ENCODE measurements around the gene OR6J1.
"Not testable (repeated sequence)": the region's sequence is repeated elsewhere in the genome, so short reads cannot be mapped to it uniquely, and the experiment has no call there.

OR6J1 gene

DNA sequence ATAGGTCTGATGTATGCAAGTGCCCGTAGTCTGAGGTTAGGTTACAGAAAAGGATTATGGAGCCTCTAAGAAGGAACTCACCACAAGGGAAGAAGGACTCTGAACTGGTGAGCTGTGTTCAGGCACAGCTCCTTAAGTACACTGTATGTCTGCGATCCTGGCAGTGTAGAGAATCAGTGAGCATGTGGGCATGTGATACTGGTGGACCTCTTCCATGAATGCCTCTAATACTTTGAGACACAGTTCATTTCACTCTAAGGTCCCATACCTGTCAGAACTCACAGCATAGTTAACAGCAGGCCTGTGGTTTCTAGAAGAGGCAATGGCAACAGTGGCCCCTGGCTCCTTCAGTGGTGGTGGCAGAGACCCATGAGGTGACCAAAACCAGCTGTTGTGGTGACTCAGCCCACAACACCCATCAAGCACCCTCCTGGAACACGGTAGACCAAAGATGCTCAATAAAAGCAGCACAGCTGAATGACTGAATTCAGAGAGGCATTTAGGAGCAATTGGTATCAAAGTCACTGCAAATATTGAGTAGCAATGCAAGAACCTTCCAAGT is 6.9 kb upstream of the OR6J1 start:
- no peak for DNase-seq (ENCODE audit: low read depth)

DNA sequence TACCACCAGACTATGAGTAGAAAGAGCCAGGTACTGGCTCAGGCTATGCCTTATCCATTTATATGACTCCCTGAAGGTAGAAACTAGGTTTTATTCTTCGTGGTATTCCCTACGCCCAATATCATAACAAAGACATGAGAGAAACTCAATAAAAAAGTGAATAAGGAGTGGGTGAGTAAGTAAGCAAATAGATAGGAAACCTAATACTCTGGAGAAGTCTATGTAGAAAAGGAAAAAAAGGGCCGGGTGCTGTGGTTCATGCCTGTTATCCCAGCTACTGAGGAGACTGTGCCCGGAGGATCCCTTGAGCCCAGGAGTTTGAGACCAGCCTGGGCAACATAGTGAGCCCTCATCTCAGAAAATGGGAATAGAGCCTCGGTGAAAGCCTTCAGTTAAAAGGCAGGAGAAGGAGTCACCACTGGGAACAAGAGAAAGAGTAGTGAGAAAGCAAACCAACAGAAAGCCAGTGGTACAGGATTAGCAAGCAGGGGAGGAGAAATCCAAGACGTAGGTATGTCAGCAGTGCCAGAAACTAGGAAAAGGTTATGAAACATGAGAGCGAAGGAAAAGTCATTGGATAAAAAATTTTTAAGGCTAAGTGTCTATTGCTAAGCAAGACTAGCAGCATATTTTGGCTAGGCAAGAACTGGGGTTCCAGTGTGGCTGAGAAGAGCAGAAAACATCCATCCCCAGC is 6.0 kb upstream of the OR6J1 start:
- no peak for DNase-seq (ENCODE audit: low read depth)

DNA sequence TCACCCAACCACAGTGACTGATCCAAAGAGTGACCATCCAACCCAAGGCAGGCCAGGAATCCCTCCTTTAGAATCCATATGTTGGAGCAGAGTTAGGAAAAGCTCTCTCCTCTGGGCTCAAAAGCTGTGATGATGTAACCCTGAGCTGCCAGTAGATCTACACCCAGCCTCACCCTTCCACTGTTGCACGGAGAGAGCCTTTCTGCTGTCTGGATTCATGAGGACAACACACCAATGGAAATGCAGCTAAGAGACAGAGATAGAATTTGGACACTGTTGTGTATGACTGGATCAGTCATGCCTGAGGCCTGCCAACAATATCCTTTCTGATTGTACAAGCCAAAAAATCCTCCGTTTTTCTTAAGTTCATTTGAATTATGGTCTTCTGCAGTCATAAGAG is 4.4 kb upstream of the OR6J1 start:
- DNase-seq (ENCODE audit: low read depth) = no peak

- DNase-seq (ENCODE audit: low read depth) = peak; percentile 51
Measured at GRCh38 chr14:22646570-22647254, 2.6 kb upstream of the OR6J1 start.

GRCh38 chr14:22641846-22642245 is 2.3 kb downstream of the OR6J1 start:
- no peak for DNase-seq (ENCODE audit: low read depth)

- DNase-seq (ENCODE audit: low read depth) = no peak
Measured at GRCh38 chr14:22640192-22640591, 4.0 kb downstream of the OR6J1 start.

DNA sequence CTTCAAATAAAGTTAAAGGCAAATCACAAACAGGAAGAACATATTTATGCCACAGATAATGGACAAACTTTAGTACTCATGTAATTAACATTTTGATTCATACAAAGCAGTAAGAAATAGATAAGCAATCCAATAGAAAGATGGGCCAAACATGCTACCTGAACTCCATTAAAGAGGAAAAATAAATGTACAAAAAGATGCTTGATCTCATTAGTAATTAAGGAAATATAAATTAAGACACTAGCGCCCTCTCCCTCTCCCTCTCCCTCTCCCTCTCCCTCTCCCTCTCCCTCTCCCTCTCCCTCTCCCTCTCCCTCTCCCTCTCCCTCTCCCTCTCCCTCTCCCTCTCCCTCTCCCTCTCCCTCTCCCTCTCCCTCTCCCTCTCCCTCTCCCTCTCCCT is 8.2 kb downstream of the OR6J1 start:
- not testable (repeated sequence) for DNase-seq (ENCODE audit: low read depth)

DNA sequence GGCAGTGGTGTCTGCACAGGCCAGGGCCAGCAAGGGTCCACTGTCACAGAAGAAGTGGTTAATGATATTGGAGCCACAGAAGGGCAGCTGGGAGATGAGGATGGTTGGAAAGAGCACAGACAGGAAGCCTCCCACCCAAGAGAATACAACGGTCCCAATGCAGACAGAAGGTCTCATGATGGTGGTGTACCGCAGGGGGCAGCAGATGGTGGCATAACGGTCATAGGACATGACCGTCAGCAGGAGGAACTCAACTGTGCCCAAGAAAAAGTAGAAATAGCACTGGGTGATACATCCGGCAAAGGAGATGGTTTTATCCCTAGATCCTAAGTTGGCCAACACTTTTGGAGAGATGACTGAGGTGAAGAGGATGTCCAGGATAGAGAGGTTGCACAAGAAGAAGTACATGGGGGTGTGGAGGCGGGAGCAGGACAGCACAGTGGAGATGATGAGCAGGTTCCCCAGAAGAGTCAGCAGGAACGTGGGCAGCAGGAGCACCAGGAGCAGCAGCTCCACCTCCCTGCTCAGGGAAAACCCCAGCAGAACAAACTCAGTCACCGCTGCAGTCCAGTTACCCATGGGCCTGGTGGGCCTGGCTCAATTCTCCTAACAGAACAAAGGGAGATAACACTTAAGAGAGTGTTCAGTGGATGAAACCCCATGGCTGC is 9.8 kb downstream of the OR6J1 start:
- no peak for DNase-seq (ENCODE audit: low read depth)

DNA sequence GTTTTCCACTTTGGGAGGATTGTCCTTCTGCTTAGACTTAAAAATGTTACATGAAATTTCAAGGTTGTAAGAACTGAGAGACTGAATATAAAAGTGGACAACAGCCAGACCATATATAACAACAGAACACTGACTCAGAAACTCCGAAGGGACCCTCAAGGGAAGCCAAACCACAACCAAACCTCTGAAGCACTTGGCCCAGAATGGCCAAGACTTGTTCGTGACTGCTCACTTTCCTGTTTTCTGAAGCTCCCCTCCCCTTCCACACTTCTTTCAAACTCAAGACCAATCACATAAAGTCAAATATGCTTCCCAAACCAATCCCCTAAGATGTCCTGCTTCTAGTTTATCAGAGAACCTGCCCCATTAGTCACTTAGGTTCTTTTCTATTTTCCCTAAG is 13.7 kb downstream of the OR6J1 start:
- peak; percentile 44 for DNase-seq (ENCODE audit: low read depth)

- DNase-seq (ENCODE audit: low read depth) = no peak
Measured at GRCh38 chr14:22630066-22630465, 14.1 kb downstream of the OR6J1 start.

DNA sequence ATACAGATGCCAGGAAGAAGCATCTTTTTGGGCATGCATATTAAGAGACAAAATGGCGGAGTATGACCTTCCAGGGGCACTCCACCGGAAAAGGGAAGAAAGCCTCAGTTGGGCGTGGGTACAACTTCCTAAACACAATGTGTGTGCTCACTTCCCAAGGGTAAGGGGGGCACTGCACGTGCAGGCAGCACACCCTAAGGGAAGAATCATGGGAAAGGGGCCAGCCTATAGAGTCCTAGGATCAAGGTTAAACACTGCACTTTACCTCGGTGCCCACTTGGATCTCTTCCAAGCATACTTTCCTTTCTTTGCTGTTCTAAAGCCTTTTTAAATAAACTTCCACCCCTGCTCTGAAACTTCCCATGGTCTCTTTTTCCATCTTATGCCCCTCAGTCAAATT is 14.8 kb downstream of the OR6J1 start:
- no peak for DNase-seq (ENCODE audit: low read depth)

DNA sequence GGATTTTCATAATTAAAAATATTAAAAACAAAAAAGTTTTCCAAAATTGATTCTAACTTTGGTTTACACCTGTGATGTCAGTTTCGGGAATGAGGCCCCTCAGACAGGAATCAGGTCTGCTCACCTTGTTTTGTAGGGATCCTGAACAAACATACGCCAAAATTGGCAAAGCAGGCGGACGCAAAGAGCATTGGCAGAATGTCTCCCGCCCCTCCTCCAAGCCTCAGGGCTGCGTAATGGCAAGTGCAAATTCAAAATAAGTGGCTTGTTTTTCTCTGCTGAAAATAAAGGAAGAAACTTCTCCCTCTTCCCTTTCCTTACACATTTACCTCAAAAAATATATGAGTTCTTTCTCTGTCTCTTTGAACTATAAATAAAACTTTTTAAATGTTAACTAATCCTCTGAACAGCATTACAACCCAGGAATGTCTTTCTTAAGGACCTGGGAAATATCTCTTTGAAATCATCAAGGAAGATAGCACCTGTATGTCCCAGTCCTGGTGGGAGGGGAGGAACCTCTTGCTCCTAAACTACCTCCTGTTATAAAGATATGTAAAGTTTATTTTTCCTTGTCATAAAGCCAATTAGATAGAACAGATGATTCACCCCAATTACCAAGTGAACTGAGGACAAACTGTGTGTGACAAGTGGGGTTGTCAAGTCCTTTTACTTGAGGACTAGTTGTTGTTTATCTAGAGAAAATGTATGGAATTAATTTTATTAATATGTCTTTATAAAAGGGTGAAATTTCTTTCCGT is 16.5 kb downstream of the OR6J1 start:
- DNase-seq (ENCODE audit: low read depth) = no peak

- no peak for DNase-seq (ENCODE audit: low read depth)
Measured at GRCh38 chr14:22626590-22626989, 17.6 kb downstream of the OR6J1 start.

DNA sequence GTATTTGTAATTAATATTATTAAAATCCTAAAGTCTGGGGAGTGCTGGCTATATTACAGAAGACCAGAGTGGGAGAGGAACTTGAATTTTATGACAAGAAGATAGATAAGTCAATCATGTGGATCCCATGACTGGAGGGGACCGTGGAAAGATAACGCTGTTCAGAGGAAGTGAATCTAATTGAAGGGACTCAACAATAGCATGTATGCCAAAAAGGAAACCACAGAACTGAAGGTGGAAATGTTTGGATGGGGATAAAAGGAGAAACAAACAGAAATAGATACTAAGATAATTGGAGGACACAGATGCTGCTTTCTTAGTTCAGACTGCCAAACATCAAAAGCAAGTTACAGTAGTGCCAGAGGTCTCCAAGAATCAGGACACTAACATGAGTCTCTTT is 21.1 kb downstream of the OR6J1 start:
- no peak for DNase-seq (ENCODE audit: low read depth)

- DNase-seq (ENCODE audit: low read depth) = no peak
Measured at GRCh38 chr14:22622255-22622654, 21.9 kb downstream of the OR6J1 start.

DNA sequence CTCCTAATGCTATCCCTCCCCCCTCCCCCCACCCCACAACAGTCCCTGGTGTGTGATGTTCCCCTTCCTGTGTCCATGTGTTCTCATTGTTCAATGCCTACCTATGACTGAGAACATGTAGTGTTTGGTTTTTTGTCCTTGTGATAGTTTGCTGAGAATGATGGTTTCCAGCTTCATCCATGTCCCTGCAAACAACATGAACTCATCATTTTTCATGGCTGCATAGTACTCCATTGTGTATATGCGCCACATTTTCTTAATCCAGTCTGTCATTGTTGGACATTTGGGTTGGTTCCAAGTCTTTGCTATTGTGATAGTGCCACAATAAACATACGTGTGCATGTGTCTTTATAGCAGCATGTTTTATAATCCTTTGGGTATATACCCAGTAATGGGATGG is 28.4 kb downstream of the OR6J1 start:
- not testable (repeated sequence) for DNase-seq (ENCODE audit: low read depth)

GRCh38 chr14:22614240-22614799 is 29.8 kb downstream of the OR6J1 start:
- peak; percentile 96 for DNase-seq (ENCODE audit: low read depth)

DNA sequence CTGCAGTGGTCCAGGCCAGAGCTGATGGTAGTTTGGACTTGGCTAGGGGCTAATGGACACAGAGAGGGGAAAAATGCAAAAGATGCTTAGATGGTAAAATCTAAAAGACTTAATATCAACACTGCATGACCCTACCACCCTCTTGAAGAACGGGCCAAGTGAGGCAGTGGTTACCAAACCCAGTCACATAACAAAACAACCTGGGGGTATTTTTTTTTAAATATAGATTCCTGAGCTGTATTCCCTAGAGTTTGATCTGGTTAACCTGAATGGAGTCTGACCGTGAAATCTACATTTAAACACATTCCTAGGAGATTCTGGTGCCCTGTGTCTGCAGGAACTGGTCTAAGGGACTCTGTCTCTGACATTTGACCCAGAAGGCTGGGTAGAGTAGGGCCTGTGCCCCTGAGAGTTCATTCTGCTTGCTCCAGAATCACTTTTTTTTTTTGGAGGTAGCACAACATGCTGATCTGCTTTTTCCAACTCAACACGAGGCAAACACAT is 30.4 kb downstream of the OR6J1 start:
- no peak for DNase-seq (ENCODE audit: low read depth)

DNA sequence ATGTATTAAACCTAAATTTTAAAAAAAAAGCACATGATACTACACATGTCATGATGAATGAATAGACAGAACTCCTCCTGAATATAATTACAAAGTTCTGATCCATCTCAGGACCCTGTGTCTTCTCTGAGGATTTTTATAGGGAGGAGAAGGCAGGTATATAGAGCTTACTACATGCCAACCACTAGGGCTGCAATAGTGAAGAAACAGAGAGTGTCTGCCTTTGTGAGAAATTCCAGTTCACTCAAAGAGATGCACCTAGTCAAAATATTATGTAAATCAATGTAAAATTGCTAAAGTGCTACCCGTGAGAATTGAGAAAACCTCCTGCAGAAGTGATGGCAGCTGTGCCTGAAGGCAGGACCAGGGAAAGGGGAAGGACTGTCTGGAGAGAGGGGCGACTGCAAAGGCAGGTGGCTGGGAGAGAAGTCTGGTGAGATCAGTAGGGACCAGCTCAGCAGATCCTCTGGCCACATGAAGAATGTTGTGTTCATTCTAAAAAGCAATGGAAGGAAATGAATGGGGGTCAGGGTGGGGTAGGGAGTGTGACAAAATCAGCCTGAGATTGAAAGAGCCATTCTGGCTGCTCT is 31.0 kb downstream of the OR6J1 start:
- no peak for DNase-seq (ENCODE audit: low read depth)

DNA sequence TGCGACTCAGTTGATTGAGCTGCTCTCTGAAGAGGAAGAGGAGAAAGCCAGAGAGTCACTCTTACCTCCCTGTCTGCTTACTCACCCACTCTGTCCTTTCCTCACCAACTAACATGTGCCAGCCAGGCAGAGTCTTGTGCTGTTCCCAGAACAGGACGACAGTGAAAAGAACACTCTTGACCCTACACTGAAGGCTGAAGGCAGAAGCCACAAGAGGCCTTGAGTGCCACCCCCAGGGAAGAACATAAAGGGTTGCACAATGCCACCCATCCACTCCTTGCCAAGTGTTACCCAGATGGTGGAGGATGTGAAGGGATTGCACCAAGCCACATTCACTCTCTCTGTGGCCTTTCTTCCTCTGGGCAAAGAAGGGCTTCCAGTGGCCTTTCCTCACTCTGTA is 33.2 kb downstream of the OR6J1 start:
- DNase-seq (ENCODE audit: low read depth) = no peak

GRCh38 chr14:22607291-22607690 is 36.9 kb downstream of the OR6J1 start:
- DNase-seq (ENCODE audit: low read depth) = no peak

All from GM04504 (cell line).